ENCODE results near the gene PARP11.
"Not testable (repeated sequence)": the region's sequence is repeated elsewhere in the genome, so short reads cannot be mapped to it uniquely, and the experiment has no call there.

Gene PARP11

GRCh38 chr12:3869865-3870264, 3.3 kb downstream of the PARP11 start:
- Histone ChIP-seq H2AFZ (ENCODE audit: low read depth, low read length) (no peak overlapping the region), H3K9me3 (ENCODE audit: low read length) (peaks cover 3% of the 10 kb centered on the region), H3K4me1 (ENCODE audit: insufficient read depth, low read length) (peaks cover 17% of the 10 kb centered on the region), H3K36me3 (ENCODE audit: insufficient read depth, low read length) (no peaks in the 10 kb centered on the region), H3K4me3 (ENCODE audit: low read length) (no peak overlapping the region), H3K27me3 (ENCODE audit: insufficient read depth, low read length) (no peaks in the 10 kb centered on the region)

- Histone ChIP-seq H3K9me3 (ENCODE audit: low read length) (peaks cover 3% of the 10 kb centered on the region), H2AFZ (ENCODE audit: low read depth, low read length) (no peak overlapping the region), H3K4me1 (ENCODE audit: insufficient read depth, low read length) (peaks cover 17% of the 10 kb centered on the region), H3K4me3 (ENCODE audit: low read length) (no peak overlapping the region), H3K27me3 (ENCODE audit: insufficient read depth, low read length) (no peaks in the 10 kb centered on the region), H3K36me3 (ENCODE audit: insufficient read depth, low read length) (no peaks in the 10 kb centered on the region)
These were observed 3.8 kb downstream of the PARP11 start for GRCh38 chr12:3869433-3869832.

DNA sequence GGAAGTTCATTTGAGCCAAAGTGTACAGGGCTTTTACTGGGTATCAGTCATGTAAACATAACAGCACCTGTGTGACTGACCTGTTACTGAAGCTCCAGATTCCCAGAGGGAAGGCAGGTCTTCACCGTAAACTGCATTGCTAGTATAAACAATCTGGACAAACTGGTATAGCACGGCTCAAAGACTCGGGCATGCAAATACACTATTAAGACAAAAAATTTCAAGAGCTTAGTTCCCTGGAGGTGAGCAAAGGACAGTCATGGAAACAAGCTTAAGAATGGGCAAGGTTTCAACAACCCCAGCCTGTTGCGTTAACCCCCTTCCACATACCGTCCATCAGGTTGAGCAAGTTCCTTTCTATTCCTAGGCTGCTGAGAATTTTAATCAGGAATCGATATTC, 9.4 kb downstream of the PARP11 start:
- Histone ChIP-seq H3K27me3 (ENCODE audit: insufficient read depth, low read length) (no peaks in the 10 kb centered on the region), H3K4me1 (ENCODE audit: insufficient read depth, low read length) (no peaks in the 10 kb centered on the region), H3K9me3 (ENCODE audit: low read length) (peaks cover 9% of the 10 kb centered on the region)

DNA sequence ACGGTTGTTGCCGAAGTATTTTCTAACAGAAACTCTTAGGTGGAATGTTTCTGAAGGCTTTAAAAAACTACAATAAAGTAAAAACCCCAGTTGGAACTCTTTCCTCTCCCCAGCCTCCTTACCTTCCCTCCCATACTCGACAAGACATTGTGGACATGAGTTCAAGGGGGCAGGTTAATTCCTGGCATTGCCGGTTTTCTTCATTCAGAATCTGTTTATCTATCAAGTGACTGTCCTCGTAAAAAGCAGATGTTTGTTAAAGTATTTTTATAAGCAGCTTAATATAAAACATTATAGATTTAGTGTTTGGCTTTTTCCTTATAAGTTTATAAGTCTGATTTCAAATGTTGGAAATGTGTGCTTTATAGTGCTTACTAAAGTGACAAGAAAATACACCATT, 30.7 kb downstream of the PARP11 start:
- no peak overlapping the region for H2AFZ ChIP-seq (ENCODE audit: low read depth, low read length)
- no peaks in the 10 kb centered on the region for H3K36me3 ChIP-seq (ENCODE audit: insufficient read depth, low read length)
- H3K27me3 ChIP-seq (ENCODE audit: insufficient read depth, low read length) = no peaks in the 10 kb centered on the region
- H3K4me1 ChIP-seq (ENCODE audit: insufficient read depth, low read length) = no peaks in the 10 kb centered on the region
- H3K4me3 ChIP-seq (ENCODE audit: low read length) = no peak overlapping the region
- peaks cover 6% of the 10 kb centered on the region for H3K9me3 ChIP-seq (ENCODE audit: low read length)

More for the DNA sequence above, 9.4 kb downstream of the PARP11 start:
- H3K4me3 ChIP-seq (ENCODE audit: low read length) = no peak overlapping the region
- H2AFZ ChIP-seq (ENCODE audit: low read depth, low read length) = no peak overlapping the region
- peaks cover 9% of the 10 kb centered on the region for H3K36me3 ChIP-seq (ENCODE audit: insufficient read depth, low read length)

DNA sequence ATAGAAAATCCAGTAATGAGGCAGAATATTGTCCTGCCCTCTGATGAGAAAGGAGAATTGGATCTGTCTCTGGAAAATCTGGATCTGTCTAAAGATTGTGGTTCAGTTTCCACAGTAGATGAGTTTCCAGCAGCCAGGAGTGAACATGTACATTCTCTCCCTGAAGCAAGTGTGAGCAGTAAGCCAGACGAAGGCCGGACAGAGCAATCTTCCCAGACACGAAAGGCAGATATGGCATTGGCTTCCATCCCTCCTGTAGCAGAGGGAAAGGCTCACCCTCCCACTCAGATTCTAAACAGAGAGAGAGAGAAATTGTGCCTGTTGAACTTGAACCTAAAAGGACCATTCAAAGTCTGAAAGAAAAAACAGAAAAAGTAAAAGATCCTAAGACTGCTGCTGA, 31.4 kb downstream of the PARP11 start:
- Histone ChIP-seq H3K27me3 (ENCODE audit: insufficient read depth, low read length) (no peaks in the 10 kb centered on the region), H3K4me1 (ENCODE audit: insufficient read depth, low read length) (no peaks in the 10 kb centered on the region), H3K36me3 (ENCODE audit: insufficient read depth, low read length) (no peaks in the 10 kb centered on the region), H3K9me3 (ENCODE audit: low read length) (peaks cover 6% of the 10 kb centered on the region), H3K4me3 (ENCODE audit: low read length) (no peak overlapping the region), H2AFZ (ENCODE audit: low read depth, low read length) (no peak overlapping the region)

GRCh38 chr12:3840833-3841232, 32.4 kb downstream of the PARP11 start:
- H2AFZ ChIP-seq (ENCODE audit: low read depth, low read length); H3K9me3 ChIP-seq (ENCODE audit: low read length); H3K4me3 ChIP-seq (ENCODE audit: low read length); H3K27me3 ChIP-seq (ENCODE audit: insufficient read depth, low read length); H3K4me1 ChIP-seq (ENCODE audit: insufficient read depth, low read length); H3K36me3 ChIP-seq (ENCODE audit: insufficient read depth, low read length): not testable (repeated sequence)

GRCh38 chr12:3839745-3840144, 33.5 kb downstream of the PARP11 start:
- H3K4me1 ChIP-seq (ENCODE audit: insufficient read depth, low read length); H3K27me3 ChIP-seq (ENCODE audit: insufficient read depth, low read length); H2AFZ ChIP-seq (ENCODE audit: low read depth, low read length); H3K4me3 ChIP-seq (ENCODE audit: low read length); H3K9me3 ChIP-seq (ENCODE audit: low read length); H3K36me3 ChIP-seq (ENCODE audit: insufficient read depth, low read length): not testable (repeated sequence)

GRCh38 chr12:3838701-3839548, 34.3 kb downstream of the PARP11 start:
- H3K4me1 ChIP-seq (ENCODE audit: insufficient read depth, low read length); H2AFZ ChIP-seq (ENCODE audit: low read depth, low read length); H3K27me3 ChIP-seq (ENCODE audit: insufficient read depth, low read length); H3K9me3 ChIP-seq (ENCODE audit: low read length); H3K4me3 ChIP-seq (ENCODE audit: low read length); H3K36me3 ChIP-seq (ENCODE audit: insufficient read depth, low read length): not testable (repeated sequence)

- no peaks in the 10 kb centered on the region for H3K36me3 ChIP-seq (ENCODE audit: insufficient read depth, low read length)
- H3K4me1 ChIP-seq (ENCODE audit: insufficient read depth, low read length) = no peaks in the 10 kb centered on the region
- no peaks in the 10 kb centered on the region for H3K27me3 ChIP-seq (ENCODE audit: insufficient read depth, low read length)
- peaks cover 6% of the 10 kb centered on the region for H3K9me3 ChIP-seq (ENCODE audit: low read length)
- no peak overlapping the region for H2AFZ ChIP-seq (ENCODE audit: low read depth, low read length)
- H3K4me3 ChIP-seq (ENCODE audit: low read length) = no peak overlapping the region
These were observed 35.1 kb downstream of the PARP11 start for GRCh38 chr12:3838076-3838475.

DNA sequence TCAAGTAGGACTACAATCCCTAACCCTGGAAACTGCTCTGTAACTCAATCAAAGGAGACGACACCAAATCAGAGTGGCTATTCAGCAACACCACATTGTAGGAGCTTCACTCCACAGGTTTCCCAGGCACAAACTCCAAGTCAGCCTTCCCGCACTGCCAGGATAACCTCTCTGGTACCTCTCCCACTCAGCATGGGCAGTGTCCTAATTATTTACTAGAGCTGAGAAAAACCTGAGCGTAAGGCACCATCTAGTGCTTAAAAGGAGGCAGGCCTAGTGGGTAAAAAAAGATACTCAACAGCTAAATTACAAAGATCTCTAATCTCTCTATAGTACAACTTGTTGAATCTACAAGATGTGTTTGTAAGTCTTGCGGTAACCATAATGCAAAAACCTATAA, 36.1 kb downstream of the PARP11 start:
- Histone ChIP-seq H3K4me1 (ENCODE audit: insufficient read depth, low read length) (no peaks in the 10 kb centered on the region), H2AFZ (ENCODE audit: low read depth, low read length) (no peak overlapping the region)

GRCh38 chr12:3836641-3837040, 36.6 kb downstream of the PARP11 start:
- Histone ChIP-seq H3K27me3 (ENCODE audit: insufficient read depth, low read length) (no peaks in the 10 kb centered on the region), H3K4me3 (ENCODE audit: low read length) (no peak overlapping the region), H3K4me1 (ENCODE audit: insufficient read depth, low read length) (no peaks in the 10 kb centered on the region), H2AFZ (ENCODE audit: low read depth, low read length) (no peak overlapping the region), H3K9me3 (ENCODE audit: low read length) (peaks cover 4% of the 10 kb centered on the region), H3K36me3 (ENCODE audit: insufficient read depth, low read length) (no peaks in the 10 kb centered on the region)

More for the DNA sequence above, 36.1 kb downstream of the PARP11 start:
- H3K27me3 ChIP-seq (ENCODE audit: insufficient read depth, low read length) = no peaks in the 10 kb centered on the region
- no peak overlapping the region for H3K4me3 ChIP-seq (ENCODE audit: low read length)
- H3K9me3 ChIP-seq (ENCODE audit: low read length) = peaks cover 6% of the 10 kb centered on the region
- H3K36me3 ChIP-seq (ENCODE audit: insufficient read depth, low read length) = no peaks in the 10 kb centered on the region

GRCh38 chr12:3835914-3836313, 37.3 kb downstream of the PARP11 start:
- Histone ChIP-seq H3K4me1 (ENCODE audit: insufficient read depth, low read length) (no peaks in the 10 kb centered on the region), H2AFZ (ENCODE audit: low read depth, low read length) (no peak overlapping the region), H3K4me3 (ENCODE audit: low read length) (no peak overlapping the region), H3K36me3 (ENCODE audit: insufficient read depth, low read length) (no peaks in the 10 kb centered on the region), H3K9me3 (ENCODE audit: low read length) (peaks cover 1% of the 10 kb centered on the region), H3K27me3 (ENCODE audit: insufficient read depth, low read length) (no peaks in the 10 kb centered on the region)

DNA sequence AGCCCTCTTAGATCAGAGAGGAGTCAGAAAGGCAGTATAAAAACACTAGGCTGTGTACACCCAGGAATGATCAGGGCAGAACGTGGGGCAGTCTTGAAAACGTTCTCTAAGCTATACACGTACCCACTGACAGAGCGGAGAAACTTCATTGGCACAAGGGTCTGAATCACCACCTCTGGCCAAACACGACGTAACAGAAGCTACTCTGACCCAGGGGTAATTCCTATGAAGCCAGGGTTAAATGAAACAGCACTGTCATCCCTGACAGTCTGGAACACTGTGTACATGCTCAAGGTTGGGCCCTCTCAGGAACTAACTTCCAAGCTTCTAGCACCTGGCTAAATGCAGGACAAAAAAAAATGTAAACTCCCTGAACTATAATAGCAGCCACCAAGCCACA, 38.4 kb downstream of the PARP11 start:
- H3K4me3 ChIP-seq (ENCODE audit: low read length) = no peak overlapping the region
- no peaks in the 10 kb centered on the region for H3K27me3 ChIP-seq (ENCODE audit: insufficient read depth, low read length)
- no peaks in the 10 kb centered on the region for H3K36me3 ChIP-seq (ENCODE audit: insufficient read depth, low read length)
- peaks cover 1% of the 10 kb centered on the region for H3K9me3 ChIP-seq (ENCODE audit: low read length)
- no peaks in the 10 kb centered on the region for H3K4me1 ChIP-seq (ENCODE audit: insufficient read depth, low read length)
- no peak overlapping the region for H2AFZ ChIP-seq (ENCODE audit: low read depth, low read length)
